Endodermal cell (in vitro differentiated cells): Measurements from ENCODE around the gene RPTOR. TPM values are rescaled to one million over a fixed set of nuclear protein-coding genes. Genes with fewer than 3 reads are reported as not detected.

Experiments
- DNase-seq: peaks from one replicate; pipeline ENCODE4 v3.0.0-alpha.2; 2017
- H3K27ac ChIP-seq: 2 replicates; pipeline ENCODE4 v1.5.1; 2013; ENCODE audit warnings: mild to moderate bottlenecking, low read depth, low read length, moderate library complexity
- H3K27me3 ChIP-seq: 2 replicates; pipeline ENCODE4 v1.6.1; 2013; ENCODE audit warnings: mild to moderate bottlenecking, low read length, moderate library complexity; ENCODE audit not compliant: insufficient read depth, control insufficient read depth, poor library complexity, severe bottlenecking
- H3K36me3 ChIP-seq: 2 replicates; pipeline ENCODE4 v1.7.0; 2013; ENCODE audit warnings: mild to moderate bottlenecking, low read length, moderate library complexity; ENCODE audit not compliant: control insufficient read depth, insufficient read depth
- H3K4me1 ChIP-seq: one replicate; pipeline ENCODE4 v1.7.0; 2013; ENCODE audit warnings: low read length; ENCODE audit not compliant: control insufficient read depth, insufficient read depth
- H3K4me3 ChIP-seq: 2 replicates; pipeline ENCODE4 v1.5.1; 2013; ENCODE audit warnings: mild to moderate bottlenecking, low read length, moderate library complexity
- H3K9ac ChIP-seq: 2 replicates; pipeline ENCODE4 v1.6.1; 2013; ENCODE audit warnings: mild to moderate bottlenecking, low read length, moderate library complexity; ENCODE audit not compliant: poor library complexity, severe bottlenecking; ENCODE audit errors: extremely low read depth
- H3K9me3 ChIP-seq: 2 replicates; pipeline ENCODE4 v1.6.1; 2013; ENCODE audit warnings: mild to moderate bottlenecking, low read length, moderate library complexity; ENCODE audit not compliant: control insufficient read depth
- H3K27ac Mint-ChIP-seq: 2 replicates; pipeline ENCODE4 v1.8.0; 2020; ENCODE audit warnings: mixed read lengths
- H3K27me3 Mint-ChIP-seq: 2 replicates; pipeline ENCODE4 v1.8.0; 2021; ENCODE audit warnings: mild to moderate bottlenecking, mixed read lengths; ENCODE audit not compliant: insufficient read depth
- H3K36me3 Mint-ChIP-seq: 2 replicates; pipeline ENCODE4 v1.8.0; 2020; ENCODE audit warnings: low read depth, mixed read lengths
- H3K4me1 Mint-ChIP-seq: 2 replicates; pipeline ENCODE4 v1.8.0; 2020; ENCODE audit warnings: mixed read lengths
- H3K4me3 Mint-ChIP-seq: 2 replicates; pipeline ENCODE4 v1.8.0; 2020; ENCODE audit warnings: mild to moderate bottlenecking, moderate library complexity, mixed read lengths
- H3K9me3 Mint-ChIP-seq: 2 replicates; pipeline ENCODE4 v1.8.0; 2020; ENCODE audit warnings: mild to moderate bottlenecking, mixed read lengths
- CTCF ChIP-seq: fragments of 200-600 bp; sonication (generic); conservative IDR thresholded peaks from 2 replicates; pipeline ENCODE4 v1.5.0; 2021; ENCODE audit warnings: antibody characterized with exemption, mild to moderate bottlenecking
- WGBS, 2 experiments: methylation state at CpG; one replicate each; pipeline versions ENCODE4 v1.1.5 to v1.1.7; 2013; ENCODE audit warnings: missing lambda C conversion rate in 2 of 2, mixed read lengths in 1 of 2; ENCODE audit not compliant: insufficient coverage in 1 of 2, insufficient read length in 1 of 2; 5-methylcytosine and 5-hydroxymethylcytosine counted together
- total RNA-seq, 2 donors: library from RNA; stranded (reverse); fragmentation: NEBNext Ultra II Directional in 1 of 2; extraction: Animal tissue kit (Norgen Biotek cat#: 25700) in 1 of 2; gene quantifications; 2 replicates in 1 of 2; 3 replicates in 1 of 2; pipeline ENCODE4 v1.2.1, GENCODE V29; 2021

RPTOR gene
- total RNA-seq, 2 donors from 2014 or later: 45.1 to 53.4 TPM

GRCh38 chr17:80830020-80830780 lies 285.6 kb downstream of the RPTOR start:
- no peaks in the 10 kb centered on the region for H3K9me3 Mint-ChIP-seq
- no peak overlapping the region for H3K27ac Mint-ChIP-seq
- Histone ChIP-seq H3K27me3 (no peaks in the 10 kb centered on the region), H3K4me1 (peaks cover 30% of the 10 kb centered on the region), H3K9me3 (no peaks in the 10 kb centered on the region), H3K27ac (no peak overlapping the region), H3K4me3 (no peak overlapping the region), H3K36me3 (peaks cover 4% of the 10 kb centered on the region), H3K9ac (no peak overlapping the region)
- DNase-seq: no peak
- no peak overlapping the region for H3K4me3 Mint-ChIP-seq
- no peak for TF ChIP-seq CTCF
- H3K36me3 Mint-ChIP-seq: peaks cover 18% of the 10 kb centered on the region
- H3K4me1 Mint-ChIP-seq: peaks cover 42% of the 10 kb centered on the region
- WGBS, 2 experiments: 94 to 97% methylated on average over 22 to 27 of the region's 27 CpGs
- no peaks in the 10 kb centered on the region for H3K27me3 Mint-ChIP-seq

GRCh38 chr17:80831491-80831890 lies 286.9 kb downstream of the RPTOR start:
- Mint-ChIP-seq H3K36me3 (peaks cover 17% of the 10 kb centered on the region), H3K9me3 (no peaks in the 10 kb centered on the region), H3K27ac (no peak overlapping the region), H3K4me3 (no peak overlapping the region), H3K27me3 (no peaks in the 10 kb centered on the region), H3K4me1 (peaks cover 42% of the 10 kb centered on the region)
- TF ChIP-seq CTCF: no peak
- DNase-seq: no peak
- 97% methylated on average over 5 to 6 of the region's 6 CpGs for WGBS, 2 experiments
- Histone ChIP-seq H3K36me3 (peaks cover 4% of the 10 kb centered on the region), H3K9ac (no peak overlapping the region), H3K4me1 (peaks cover 30% of the 10 kb centered on the region), H3K4me3 (no peak overlapping the region), H3K27ac (no peak overlapping the region), H3K27me3 (no peaks in the 10 kb centered on the region), H3K9me3 (no peaks in the 10 kb centered on the region)

- Mint-ChIP-seq H3K27me3 (no peaks in the 10 kb centered on the region), H3K36me3 (peaks cover 17% of the 10 kb centered on the region), H3K4me3 (peak overlapping the region; percentile 54), H3K9me3 (no peaks in the 10 kb centered on the region), H3K4me1 (peaks cover 35% of the 10 kb centered on the region), H3K27ac (peak overlapping the region; percentile 99)
- peak; percentile 91 for DNase-seq
- Histone ChIP-seq H3K27ac (peak overlapping the region; percentile 91), H3K4me3 (peak overlapping the region; percentile 74), H3K9me3 (no peaks in the 10 kb centered on the region), H3K4me1 (peaks cover 25% of the 10 kb centered on the region), H3K9ac (peak overlapping the region; percentile 65), H3K36me3 (peaks cover 4% of the 10 kb centered on the region), H3K27me3 (no peaks in the 10 kb centered on the region)
- TF ChIP-seq CTCF: no peak
- 71 to 79% methylated on average over 11 to 12 of the region's 12 CpGs for WGBS, 2 experiments
Measured at GRCh38 chr17:80832266-80832676, 287.6 kb downstream of the RPTOR start.
